Uterus (tissue), 4 donors: ENCODE data around the gene ICAM2. TPM values are rescaled to one million over a fixed set of nuclear protein-coding genes. Genes with fewer than 3 reads are reported as not detected.

Experiments used
- DNase-seq, 2 donors: peaks; one replicate each; pipeline ENCODE4 v3.0.0-alpha.2; 2019 to 2020
- H3K27ac ChIP-seq, 2 donors: fragments of 200-600 bp; sonication (generic); 1 replicate in 1 of 2; 2 replicates in 1 of 2; pipeline ENCODE4 v1.5.1; 2016 to 2018
- H3K27me3 ChIP-seq, 2 donors: fragments of 200-600 bp; sonication (generic); one replicate each; pipeline ENCODE4 v1.5.1; 2018 to 2019; ENCODE audit warnings: control low read depth in 1 of 2
- H3K36me3 ChIP-seq, 2 donors: fragments of 200-600 bp; sonication (generic); one replicate each; pipeline ENCODE4 v1.5.1; 2019; ENCODE audit warnings: control low read depth in 1 of 2
- H3K4me1 ChIP-seq, 2 donors: fragments of 200-600 bp; sonication (generic); one replicate each; pipeline ENCODE4 v1.5.1; 2018 to 2019; ENCODE audit warnings: control low read depth in 1 of 2
- H3K4me3 ChIP-seq, 2 donors: fragments of 200-600 bp; sonication (generic); 1 replicate in 1 of 2; 2 replicates in 1 of 2; pipeline ENCODE4 v1.5.1; 2018 to 2019; ENCODE audit warnings: mild to moderate bottlenecking in 1 of 2
- H3K9me3 ChIP-seq, 2 donors: fragments of 200-600 bp; sonication (generic); one replicate each; pipeline ENCODE4 v1.5.1; 2019; ENCODE audit warnings: control low read depth in 1 of 2
- CTCF ChIP-seq, 4 experiments: fragments of 200-600 bp in 2 of 4; fragments of 450-650 bp in 2 of 4; sonication (generic) in 2 of 4; IDR thresholded peaks; one replicate each; pipeline ENCODE4 v1.5.1; 2016 to 2019; ENCODE audit warnings: antibody characterized with exemption in 4 of 4, mild to moderate bottlenecking in 2 of 4, moderate library complexity in 1 of 4
- POLR2A ChIP-seq, 2 donors: fragments of 450-650 bp; IDR thresholded peaks; one replicate each; pipeline ENCODE4 v1.6.1; 2016; ENCODE audit warnings: antibody characterized with exemption in 2 of 2, mild to moderate bottlenecking in 1 of 2, moderate library complexity in 1 of 2
- intact Hi-C: fragments of 100-400 bp; cut with DNase I; formaldehyde crosslinking; loops from one replicate; pipeline ENCODE4 v1.15.1; 2023; ENCODE audit warnings: low total_unique reads
- total RNA-seq, 4 donors: library from RNA; depleted of rRNA in 3 of 4; stranded (reverse); fragments of >200 nt in 3 of 4; gene quantifications; one replicate each; pipeline versions ENCODE4 v1.1.0 to v1.2.4, GENCODE V29; 2014 to 2023
- donor health status: DM: yes; HTN: yes; CAD: no.

Gene ICAM2
- total RNA-seq, 4 donors from 2014 or later, result 20.6 to 108 (median 42.4) TPM

GRCh38 chr17:64038331-64039105 lies 18.1 kb upstream of the ICAM2 start:
- DNase-seq, result no peak

DNA sequence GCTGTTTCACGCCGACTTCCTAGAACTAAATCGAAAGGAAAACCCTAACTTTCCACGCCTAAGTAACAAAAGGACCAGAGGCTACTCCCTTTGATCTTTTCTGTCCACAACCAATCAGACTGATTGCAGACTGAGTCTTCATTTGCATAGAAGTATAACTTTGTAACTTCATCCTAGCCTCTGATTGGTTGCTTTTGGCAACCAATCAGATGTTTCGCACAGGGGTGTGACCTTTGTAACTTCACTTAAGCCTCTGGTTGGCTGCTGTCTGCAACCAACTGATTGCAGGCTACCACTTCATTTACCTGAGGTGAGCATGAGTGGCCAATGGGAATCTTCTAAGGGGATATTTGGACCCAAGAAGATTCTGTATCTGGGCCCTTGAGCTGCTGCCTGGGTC lies 17.4 kb upstream of the ICAM2 start:
- no peak overlapping the region for H3K27ac ChIP-seq
- no peak overlapping the region for H3K4me3 ChIP-seq
- H3K4me1 ChIP-seq, result no peaks in the 10 kb centered on the region
- intact Hi-C loops, result no loop called here
- no peaks in the 10 kb centered on the region for H3K27me3 ChIP-seq
- no peak for TF ChIP-seq CTCF (IDR thresholded peaks at IDR 0.05)
- TF ChIP-seq POLR2A (IDR thresholded peaks at IDR 0.05), result no peak
- H3K9me3 ChIP-seq, result no peaks in the 10 kb centered on the region
- no peaks in the 10 kb centered on the region for H3K36me3 ChIP-seq
- DNase-seq, result no peak

More at GRCh38 chr17:64038331-64039105, 18.1 kb upstream of the ICAM2 start:
- Histone ChIP-seq H3K4me1 (no peaks in the 10 kb centered on the region), H3K27me3 (no peaks in the 10 kb centered on the region), H3K36me3 (no peaks in the 10 kb centered on the region), H3K9me3 (no peaks in the 10 kb centered on the region), H3K27ac (no peak overlapping the region), H3K4me3 (no peak overlapping the region)
- intact Hi-C loops, result no loop called here
- TF ChIP-seq POLR2A (IDR thresholded peaks at IDR 0.05), result no peak
- TF ChIP-seq CTCF (IDR thresholded peaks at IDR 0.05), result no peak

GRCh38 chr17:64037180-64037579 lies 16.7 kb upstream of the ICAM2 start:
- no peak overlapping the region for H3K27ac ChIP-seq
- H3K9me3 ChIP-seq, result no peaks in the 10 kb centered on the region
- H3K36me3 ChIP-seq, result no peaks in the 10 kb centered on the region
- no peak overlapping the region for H3K4me3 ChIP-seq
- no peaks in the 10 kb centered on the region for H3K27me3 ChIP-seq
- no peaks in the 10 kb centered on the region for H3K4me1 ChIP-seq
- no peak for TF ChIP-seq POLR2A (IDR thresholded peaks at IDR 0.05)
- TF ChIP-seq CTCF (IDR thresholded peaks at IDR 0.05), result no peak
- DNase-seq, result no peak
- intact Hi-C loops, result no loop called here

GRCh38 chr17:64036198-64036922 lies 15.9 kb upstream of the ICAM2 start:
- no peak for TF ChIP-seq CTCF (IDR thresholded peaks at IDR 0.05)
- no peak for TF ChIP-seq POLR2A (IDR thresholded peaks at IDR 0.05)
- no peak overlapping the region for H3K4me3 ChIP-seq
- DNase-seq, result no peak

DNA sequence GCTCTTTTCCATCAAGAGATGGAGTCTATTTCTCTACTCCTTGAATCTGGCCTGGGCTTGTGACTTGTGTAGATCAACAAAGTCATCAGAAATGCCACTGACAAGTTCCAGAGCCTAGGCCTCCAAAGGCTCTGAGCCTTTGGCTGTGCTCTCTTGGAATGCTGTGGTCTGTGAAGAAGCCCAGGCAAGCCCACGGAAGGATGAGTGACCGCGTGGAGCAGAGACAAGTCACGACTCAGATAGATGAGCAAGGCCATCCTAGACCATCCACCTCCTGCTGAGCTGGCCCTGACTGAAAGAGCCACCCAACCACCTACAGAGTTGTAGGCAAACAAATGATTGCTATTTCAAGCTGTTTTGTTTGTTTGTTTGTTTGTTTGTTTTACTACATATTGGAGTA lies 11.6 kb upstream of the ICAM2 start:
- DNase-seq, result no peak
- intact Hi-C loops, result no loop called here
- H3K9me3 ChIP-seq, result no peaks in the 10 kb centered on the region

More at GRCh38 chr17:64036198-64036922, 15.9 kb upstream of the ICAM2 start:
- no peaks in the 10 kb centered on the region for H3K27me3 ChIP-seq
- no peak overlapping the region for H3K27ac ChIP-seq
- H3K36me3 ChIP-seq, result no peaks in the 10 kb centered on the region
- H3K4me1 ChIP-seq, result no peaks in the 10 kb centered on the region
- no peaks in the 10 kb centered on the region for H3K9me3 ChIP-seq
- intact Hi-C loops, result no loop called here

More for the DNA sequence above, 11.6 kb upstream of the ICAM2 start:
- Histone ChIP-seq H3K4me1 (no peaks in the 10 kb centered on the region), H3K4me3 (no peak overlapping the region), H3K27me3 (no peaks in the 10 kb centered on the region), H3K27ac (no peak overlapping the region), H3K36me3 (no peaks in the 10 kb centered on the region)
- no peak for TF ChIP-seq POLR2A (IDR thresholded peaks at IDR 0.05)
- TF ChIP-seq CTCF (IDR thresholded peaks at IDR 0.05), result no peak
